ENCODE measurements around the gene BAIAP2L2.

The BAIAP2L2 gene

DNA sequence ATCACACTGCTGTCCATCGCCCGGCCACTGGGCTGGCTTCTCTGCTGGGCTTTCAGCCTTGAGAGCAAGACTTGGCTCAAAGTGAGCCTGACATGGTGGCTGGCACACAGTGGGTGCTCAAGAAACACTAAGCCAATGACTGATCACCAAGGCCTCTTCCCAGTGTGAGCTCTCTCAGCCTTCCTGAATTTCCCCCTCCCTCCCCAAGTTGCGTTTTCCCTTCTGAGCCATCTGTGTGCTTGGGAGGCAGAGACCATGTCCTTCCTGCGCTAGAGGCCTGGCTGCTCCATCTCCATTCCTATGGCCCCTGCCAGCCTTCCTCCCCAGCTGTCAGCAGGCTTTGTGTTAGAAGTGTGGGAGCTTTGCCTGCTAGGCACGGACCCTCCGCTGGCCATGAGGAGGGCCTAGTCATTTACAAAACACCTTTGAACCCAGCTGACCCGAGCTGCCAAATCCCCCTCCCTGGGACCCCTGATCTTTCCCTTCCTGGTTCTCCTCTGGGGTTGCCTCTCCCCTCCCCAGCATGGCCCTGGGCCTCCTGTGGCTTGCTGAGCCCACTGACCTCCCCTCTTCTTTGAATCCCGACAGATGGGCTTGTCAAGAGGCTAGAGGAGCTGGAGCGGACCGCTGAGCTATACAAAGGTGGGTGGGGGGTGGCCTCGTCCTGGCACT is 40.1 kb downstream of the BAIAP2L2 start:
- DNase-seq (ENCODE audit: low read depth), result no peak
- TF ChIP-seq CTCF (IDR thresholded peaks at IDR 0.05; ENCODE audit: low read length, missing control alignments), result no peak
- H3K4me3 ChIP-seq (replicated peaks; ENCODE audit: low read depth, low read length), result no peak overlapping the region

- H3K4me3 ChIP-seq (replicated peaks; ENCODE audit: low read depth, low read length), result no peak overlapping the region
- peak; percentile 36 for TF ChIP-seq CTCF (IDR thresholded peaks at IDR 0.05; ENCODE audit: low read length, missing control alignments)
- peak; percentile 31 for DNase-seq (ENCODE audit: low read depth)
These were observed 40.9 kb downstream of the BAIAP2L2 start for GRCh38 chr22:38069372-38070249.

DNA sequence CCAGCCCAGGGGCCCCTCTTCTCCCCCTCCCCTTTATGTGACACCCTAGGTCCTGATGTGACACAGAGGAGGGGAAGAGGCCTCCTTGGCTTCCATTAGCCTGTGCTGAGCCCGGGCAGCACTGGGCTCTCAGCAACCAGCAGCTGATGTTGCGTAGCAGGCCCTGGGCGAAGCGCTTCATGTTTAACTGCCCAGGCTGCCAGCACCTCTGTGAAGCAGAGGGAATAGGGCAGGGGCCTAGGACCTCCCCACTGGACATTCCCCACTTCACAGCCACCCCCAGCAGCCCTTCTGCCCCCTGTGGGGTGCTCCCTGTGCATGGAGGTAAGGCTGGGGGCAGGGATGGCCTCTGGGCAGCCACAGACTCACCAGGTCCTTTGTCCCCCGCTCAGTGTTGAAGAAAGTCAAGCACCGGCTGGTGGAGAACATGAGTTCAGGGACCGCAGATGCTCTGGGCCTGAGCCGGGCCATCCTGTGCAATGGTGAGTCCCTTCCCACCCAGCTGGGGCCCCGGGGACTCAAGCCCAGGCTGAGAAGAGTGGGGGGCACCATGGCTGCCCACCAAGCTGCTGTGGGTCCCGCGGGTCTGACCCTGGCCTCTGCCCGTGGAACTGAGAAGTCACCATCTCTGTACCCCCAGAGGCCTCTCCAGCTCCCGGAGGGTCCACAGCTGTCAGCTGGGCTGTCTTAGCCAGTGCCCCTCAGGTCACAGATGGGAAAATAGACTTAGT is 41.7 kb downstream of the BAIAP2L2 start:
- TF ChIP-seq CTCF (IDR thresholded peaks at IDR 0.05; ENCODE audit: low read length, missing control alignments), result no peak
- H3K4me3 ChIP-seq (replicated peaks; ENCODE audit: low read depth, low read length), result no peak overlapping the region
- DNase-seq (ENCODE audit: low read depth), result no peak

DNA sequence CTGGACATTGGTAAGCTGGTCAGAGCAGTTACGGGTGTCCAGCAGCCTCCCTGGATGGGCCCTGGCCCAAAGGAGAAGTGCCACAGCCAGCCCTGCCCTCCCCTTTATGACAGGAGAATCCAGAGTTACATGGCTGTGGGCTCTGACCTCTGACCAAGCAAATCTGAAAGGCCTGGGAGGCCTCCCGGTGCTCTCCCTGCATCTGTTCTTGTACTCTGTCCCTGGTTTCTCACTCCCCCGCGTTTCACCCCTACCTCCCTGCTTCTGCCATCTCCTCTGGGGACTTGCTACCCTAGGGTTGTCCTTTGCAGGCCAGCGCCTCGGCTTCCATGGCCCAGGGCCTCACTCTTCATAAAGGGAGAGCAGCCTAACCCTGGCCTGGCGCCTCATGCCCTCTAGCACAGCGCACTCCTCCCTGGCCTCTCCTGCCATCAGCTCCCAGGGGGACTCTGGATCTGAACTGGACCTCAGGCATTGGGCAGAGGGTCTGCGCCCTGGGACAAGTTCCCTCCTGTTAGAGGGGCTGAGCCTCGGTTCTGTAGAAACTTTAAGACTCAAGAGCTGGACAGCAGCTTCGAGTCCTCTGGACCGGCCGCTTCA is 42.6 kb downstream of the BAIAP2L2 start:
- no peak overlapping the region for H3K4me3 ChIP-seq (replicated peaks; ENCODE audit: low read depth, low read length)
- no peak for DNase-seq (ENCODE audit: low read depth)

DNA sequence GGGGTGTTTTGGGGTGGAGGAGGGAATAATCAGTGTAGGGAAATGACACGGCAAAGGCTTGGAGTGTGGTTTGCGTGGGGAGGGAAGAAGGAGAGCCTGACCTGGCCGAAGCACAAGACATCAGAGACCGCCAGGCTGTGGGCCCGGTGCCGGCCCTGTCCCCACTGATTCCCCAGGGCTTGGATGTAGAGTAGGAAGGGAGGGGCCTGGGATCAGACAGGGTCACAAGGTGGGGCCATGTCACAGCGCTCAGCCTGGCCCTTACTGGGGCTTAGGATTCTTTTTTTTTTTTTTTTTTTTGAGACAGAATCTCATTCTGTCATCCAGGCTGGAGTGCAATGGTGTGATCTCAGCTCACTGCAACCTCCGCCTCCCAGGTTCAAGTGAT is 43.5 kb downstream of the BAIAP2L2 start:
- DNase-seq (ENCODE audit: low read depth), result no peak
- TF ChIP-seq CTCF (IDR thresholded peaks at IDR 0.05; ENCODE audit: low read length, missing control alignments), result no peak
- no peak overlapping the region for H3K4me3 ChIP-seq (replicated peaks; ENCODE audit: low read depth, low read length)

More for the DNA sequence above, 42.6 kb downstream of the BAIAP2L2 start:
- no peak for TF ChIP-seq CTCF (IDR thresholded peaks at IDR 0.05; ENCODE audit: low read length, missing control alignments)

DNA sequence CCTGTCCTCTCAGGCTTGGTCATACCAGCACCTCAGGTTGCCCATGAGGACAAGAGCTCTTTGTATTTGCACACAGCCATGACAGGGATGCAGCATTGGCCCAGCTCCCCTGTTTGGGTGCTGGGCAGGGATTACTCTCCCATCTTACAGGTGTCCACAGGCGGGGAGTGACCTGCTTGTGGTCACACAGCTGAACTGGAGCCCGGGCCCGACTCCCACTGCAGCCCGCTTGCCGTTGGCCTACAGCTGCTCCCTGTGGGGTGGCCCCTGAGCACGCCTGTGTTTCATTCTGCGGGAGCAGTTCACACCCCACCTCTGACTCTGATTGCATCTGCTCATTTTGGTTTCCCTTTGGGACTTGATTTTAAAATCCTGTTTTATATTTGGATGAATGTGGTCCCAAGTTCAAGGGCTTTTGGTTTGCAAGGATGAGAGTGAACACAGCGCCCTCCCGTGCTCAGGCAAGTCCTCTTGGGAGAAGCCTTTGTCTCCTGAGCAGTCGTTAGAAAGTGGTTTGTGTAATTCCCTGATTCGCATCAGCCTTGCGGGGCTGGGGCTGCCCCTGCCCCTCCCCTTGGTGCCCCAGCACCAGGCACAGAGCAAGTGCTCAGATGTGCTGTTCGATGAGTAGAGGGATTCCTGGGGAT is 44.0 kb downstream of the BAIAP2L2 start:
- TF ChIP-seq CTCF (IDR thresholded peaks at IDR 0.05; ENCODE audit: low read length, missing control alignments), result no peak
- no peak for DNase-seq (ENCODE audit: low read depth)
- no peak overlapping the region for H3K4me3 ChIP-seq (replicated peaks; ENCODE audit: low read depth, low read length)

All from fibroblast of pulmonary artery (primary cell).